ENCODE measurements around the gene NLRP1. TPM values are rescaled to one million over a fixed set of nuclear protein-coding genes. Genes with fewer than 3 reads are reported as not detected.

The NLRP1 gene
- total RNA-seq, 1 experiment from 2014 or later = 33.5 TPM

GRCh38 chr17:5621026-5621425, 36.7 kb upstream of the NLRP1 start:
- no peak for DNase-seq (ENCODE audit: unreplicated experiment)
- intact Hi-C loops (cut with micrococcal nuclease) = no loop called here
- no peaks in the 10 kb centered on the region for H3K9me3 Mint-ChIP-seq (ENCODE audit: unreplicated experiment)
- no peak overlapping the region for H3K27ac Mint-ChIP-seq (ENCODE audit: low read depth, unreplicated experiment)
- POLR2A ChIA-PET = no interaction called here
- TF ChIP-seq CTCF (IDR thresholded peaks at IDR 0.05; ENCODE audit: unreplicated experiment) = no peak
- peaks cover 5% of the 10 kb centered on the region for H3K27me3 Mint-ChIP-seq (ENCODE audit: insufficient read depth, unreplicated experiment)
- BruUV-seq (replicated peaks) = no TSS peak
- CTCF ChIA-PET = no interaction called here
- H3K36me3 Mint-ChIP-seq (ENCODE audit: insufficient read depth, unreplicated experiment) = no peaks in the 10 kb centered on the region
- H3K4me3 Mint-ChIP-seq (ENCODE audit: unreplicated experiment) = no peak overlapping the region
- H3K4me1 Mint-ChIP-seq (ENCODE audit: insufficient read depth, unreplicated experiment) = no peaks in the 10 kb centered on the region

DNA sequence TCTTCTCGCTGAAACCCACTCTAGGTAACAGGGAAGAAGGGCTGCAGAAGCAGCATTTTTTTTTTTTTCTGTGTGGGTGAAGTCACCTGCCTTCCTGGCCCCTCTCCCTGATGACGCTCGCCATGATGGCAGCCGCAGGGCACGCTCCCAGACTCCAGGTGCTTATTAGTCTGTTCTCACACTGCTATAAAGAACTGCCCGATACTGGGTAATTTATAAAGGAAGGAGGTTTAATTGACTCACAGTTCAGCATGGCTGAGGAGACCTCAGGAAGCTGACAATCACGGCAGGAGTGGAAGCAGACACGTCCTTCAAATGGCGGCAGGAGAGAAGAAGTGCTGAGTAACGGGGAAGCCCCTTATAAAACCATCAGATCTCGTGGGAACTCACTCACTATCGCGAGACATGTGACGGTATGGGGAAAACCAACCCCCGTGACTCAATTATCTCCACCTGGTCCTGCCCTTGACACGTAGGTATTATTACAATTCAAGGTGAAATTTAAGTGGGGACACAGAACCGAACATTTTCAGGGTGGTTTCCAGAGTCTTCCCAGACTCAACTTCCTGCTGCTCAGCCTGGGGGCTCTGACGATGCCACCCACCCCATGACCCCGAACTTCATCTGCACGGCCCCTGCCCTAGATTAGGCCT, 34.9 kb upstream of the NLRP1 start:
- intact Hi-C loops (cut with micrococcal nuclease) = no loop called here
- Mint-ChIP-seq H3K4me1 (ENCODE audit: insufficient read depth, unreplicated experiment) (no peaks in the 10 kb centered on the region), H3K27me3 (ENCODE audit: insufficient read depth, unreplicated experiment) (peaks cover 5% of the 10 kb centered on the region), H3K27ac (ENCODE audit: low read depth, unreplicated experiment) (no peak overlapping the region), H3K4me3 (ENCODE audit: unreplicated experiment) (no peak overlapping the region), H3K36me3 (ENCODE audit: insufficient read depth, unreplicated experiment) (no peaks in the 10 kb centered on the region), H3K9me3 (ENCODE audit: unreplicated experiment) (no peaks in the 10 kb centered on the region)
- POLR2A ChIA-PET = no interaction called here
- no TSS peak for BruUV-seq (replicated peaks)
- CTCF ChIA-PET = no interaction called here
- no peak for TF ChIP-seq CTCF (IDR thresholded peaks at IDR 0.05; ENCODE audit: unreplicated experiment)
- no peak for DNase-seq (ENCODE audit: unreplicated experiment)

- TF ChIP-seq CTCF (IDR thresholded peaks at IDR 0.05; ENCODE audit: unreplicated experiment) = no peak
- H3K36me3 Mint-ChIP-seq (ENCODE audit: insufficient read depth, unreplicated experiment) = no peaks in the 10 kb centered on the region
- DNase-seq (ENCODE audit: unreplicated experiment) = no peak
Measured at GRCh38 chr17:5618476-5618875, 34.2 kb upstream of the NLRP1 start.

DNA sequence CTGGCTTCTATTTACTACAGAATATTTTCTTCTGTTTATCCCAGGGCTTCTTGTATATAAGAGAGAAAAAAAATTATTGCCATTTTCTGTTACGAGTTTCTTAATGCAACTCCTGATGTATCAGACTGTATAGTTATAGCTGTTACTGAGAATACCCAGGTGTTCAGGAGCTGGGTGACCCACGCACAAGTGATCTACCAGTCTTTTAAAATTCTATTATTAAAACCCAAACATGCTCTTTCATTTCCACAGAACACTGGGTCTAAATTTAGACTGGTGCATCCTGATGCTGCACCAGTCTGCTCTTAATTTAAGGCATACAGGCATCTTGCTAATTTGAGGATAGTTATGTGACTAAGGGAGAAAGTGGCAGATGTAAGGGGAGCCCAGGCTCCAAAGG, 31.2 kb upstream of the NLRP1 start:
- Mint-ChIP-seq H3K27ac (ENCODE audit: low read depth, unreplicated experiment) (no peak overlapping the region), H3K27me3 (ENCODE audit: insufficient read depth, unreplicated experiment) (peaks cover 30% of the 10 kb centered on the region), H3K9me3 (ENCODE audit: unreplicated experiment) (no peaks in the 10 kb centered on the region), H3K4me1 (ENCODE audit: insufficient read depth, unreplicated experiment) (no peaks in the 10 kb centered on the region), H3K36me3 (ENCODE audit: insufficient read depth, unreplicated experiment) (no peaks in the 10 kb centered on the region), H3K4me3 (ENCODE audit: unreplicated experiment) (no peak overlapping the region)
- intact Hi-C loops (cut with micrococcal nuclease) = no loop called here
- ChIA-PET CTCF (no interaction called here), POLR2A (no interaction called here)
- DNase-seq (ENCODE audit: unreplicated experiment) = no peak
- TF ChIP-seq CTCF (IDR thresholded peaks at IDR 0.05; ENCODE audit: unreplicated experiment) = no peak
- no TSS peak for BruUV-seq (replicated peaks)

More at GRCh38 chr17:5618476-5618875, 34.2 kb upstream of the NLRP1 start:
- no peak overlapping the region for H3K27ac Mint-ChIP-seq (ENCODE audit: low read depth, unreplicated experiment)
- H3K27me3 Mint-ChIP-seq (ENCODE audit: insufficient read depth, unreplicated experiment) = peaks cover 12% of the 10 kb centered on the region
- H3K9me3 Mint-ChIP-seq (ENCODE audit: unreplicated experiment) = no peaks in the 10 kb centered on the region
- intact Hi-C loops (cut with micrococcal nuclease) = no loop called here
- no peak overlapping the region for H3K4me3 Mint-ChIP-seq (ENCODE audit: unreplicated experiment)
- ChIA-PET CTCF (no interaction called here), POLR2A (no interaction called here)
- no peaks in the 10 kb centered on the region for H3K4me1 Mint-ChIP-seq (ENCODE audit: insufficient read depth, unreplicated experiment)
- BruUV-seq (replicated peaks) = no TSS peak

Data from MCF 10A (cell line).